Stimulated activated CD4-positive, alpha-beta T cell treated with anti-CD3 and anti-CD28 coated beads, TNF-alpha, amount 100 ng/mL, for 48 hours (primary cell): ENCODE measurements around the gene WDR35.
"Not testable (repeated sequence)": the region's sequence is repeated elsewhere in the genome, so short reads cannot be mapped to it uniquely, and the experiment has no call there.

Source experiments
- DNase-seq, 3 donors: peaks; one replicate each; pipeline ENCODE4 v3.0.0-alpha.2; 2020; ENCODE audit warnings: low read depth in 3 of 3

Gene WDR35

DNA sequence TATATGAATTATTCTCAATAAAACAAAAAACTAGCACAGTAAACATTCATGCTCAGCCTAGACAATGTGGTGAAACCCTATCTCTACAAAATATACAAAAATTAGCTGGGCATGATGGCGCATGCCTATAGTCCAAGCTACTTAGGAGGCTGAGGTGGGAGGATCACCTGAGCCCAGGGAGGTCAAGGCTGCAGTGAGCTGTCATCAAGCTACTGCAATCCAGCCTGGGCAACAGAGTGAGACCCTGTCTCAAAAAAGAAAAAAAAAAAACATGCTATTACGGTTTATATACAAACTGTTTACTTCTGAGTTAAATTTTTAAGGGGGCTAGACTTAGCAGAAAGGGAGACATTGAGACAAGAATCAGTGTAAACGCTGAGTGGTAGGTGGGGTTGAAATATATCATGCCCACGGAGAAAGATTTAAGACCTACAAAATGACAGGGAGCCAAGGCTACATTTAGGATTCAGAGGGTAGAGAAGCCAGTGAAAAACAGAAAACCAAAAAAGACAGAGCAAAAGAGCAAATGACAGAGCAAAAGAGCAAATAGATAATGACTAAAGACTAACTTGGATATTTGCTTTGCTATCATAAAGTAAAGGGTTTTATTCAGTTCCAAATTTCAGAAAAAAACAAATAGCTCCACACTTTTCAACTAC lies 95.6 kb downstream of the WDR35 start:
- DNase-seq = no peak

DNA sequence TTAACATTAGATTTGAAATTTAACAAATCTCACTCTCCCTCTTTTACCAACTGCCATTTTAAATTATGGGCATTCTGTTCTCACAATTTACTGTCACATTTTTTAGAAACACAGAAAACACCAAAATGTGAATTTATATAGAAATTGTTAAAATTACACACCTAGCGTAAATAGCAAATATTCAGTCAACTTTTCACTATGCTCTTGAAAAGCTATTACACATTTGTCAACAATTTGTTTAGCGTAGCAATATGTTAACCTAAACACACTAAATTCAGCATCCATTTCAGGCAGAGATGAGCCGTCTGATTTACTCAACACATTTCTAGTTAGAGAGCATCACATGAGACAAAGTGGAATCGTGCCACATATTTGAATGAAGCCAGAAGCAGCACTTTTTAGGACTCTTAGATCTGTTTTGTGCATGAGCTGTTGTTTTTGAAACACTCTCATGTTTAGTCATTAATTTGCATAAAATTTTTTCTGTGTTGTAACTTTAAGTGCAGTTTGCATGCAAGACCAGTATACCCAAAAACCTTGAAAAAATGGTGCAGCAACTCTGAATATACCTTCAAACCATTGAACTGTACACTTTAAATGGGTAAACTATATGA lies 96.3 kb downstream of the WDR35 start:
- DNase-seq = no peak

DNA sequence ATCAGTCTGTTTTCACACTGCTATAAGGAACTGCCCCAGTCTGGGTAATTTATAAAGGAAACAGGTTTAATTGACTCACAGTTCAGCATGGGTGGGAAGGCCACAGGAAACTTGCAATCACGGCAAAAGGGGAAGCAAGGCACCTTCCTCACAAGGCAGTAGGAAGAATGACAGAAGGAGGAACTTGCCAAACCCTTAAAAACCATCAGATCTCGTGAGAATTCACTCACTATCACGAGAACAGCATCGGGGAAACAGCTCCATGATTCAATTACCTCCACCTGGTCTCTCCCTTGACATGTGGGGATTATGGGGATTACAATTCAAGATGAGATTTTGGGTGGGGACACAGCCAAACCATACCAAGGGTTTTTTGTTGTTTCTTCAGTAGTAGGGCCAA lies 97.9 kb downstream of the WDR35 start:
- DNase-seq = not testable (repeated sequence)

DNA sequence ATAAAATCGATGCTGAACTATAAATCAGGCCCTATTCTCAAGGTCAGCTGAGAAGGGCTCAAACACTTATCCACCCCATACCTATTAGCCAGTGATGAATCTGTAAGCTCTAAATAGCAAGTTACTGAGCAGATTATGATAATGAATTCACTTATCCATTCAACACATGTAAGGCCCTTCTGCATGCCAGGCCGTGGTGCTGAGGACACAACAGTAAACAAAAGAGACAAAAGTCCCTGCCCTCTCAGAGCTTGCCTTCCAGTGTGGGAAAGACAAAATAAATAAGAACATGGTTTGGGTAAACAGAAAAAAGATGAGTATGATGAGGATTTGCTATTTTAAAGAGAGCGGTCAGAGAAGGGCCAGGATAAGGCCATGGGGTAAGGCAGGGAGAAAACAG lies 99.8 kb downstream of the WDR35 start:
- no peak for DNase-seq

DNA sequence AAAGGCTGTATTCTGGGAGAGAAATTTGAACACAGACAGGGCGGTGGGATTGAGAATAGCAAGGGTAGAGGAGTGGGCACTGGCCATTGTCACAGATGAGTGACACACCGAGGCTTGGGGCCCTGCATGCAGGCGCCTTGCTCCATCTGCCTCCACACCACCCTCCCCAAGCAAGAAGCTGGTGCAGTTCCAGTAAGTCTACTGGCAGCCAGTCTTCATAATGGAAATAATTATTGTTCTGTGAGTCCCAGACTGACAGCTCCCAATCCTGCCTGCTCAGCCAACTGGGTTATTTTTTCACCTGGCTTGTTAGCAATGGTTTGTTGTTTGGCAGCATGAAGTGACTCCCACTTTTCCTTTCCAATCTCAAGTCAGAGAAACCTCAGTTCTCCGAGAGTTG lies 101.1 kb downstream of the WDR35 start:
- no peak for DNase-seq

DNA sequence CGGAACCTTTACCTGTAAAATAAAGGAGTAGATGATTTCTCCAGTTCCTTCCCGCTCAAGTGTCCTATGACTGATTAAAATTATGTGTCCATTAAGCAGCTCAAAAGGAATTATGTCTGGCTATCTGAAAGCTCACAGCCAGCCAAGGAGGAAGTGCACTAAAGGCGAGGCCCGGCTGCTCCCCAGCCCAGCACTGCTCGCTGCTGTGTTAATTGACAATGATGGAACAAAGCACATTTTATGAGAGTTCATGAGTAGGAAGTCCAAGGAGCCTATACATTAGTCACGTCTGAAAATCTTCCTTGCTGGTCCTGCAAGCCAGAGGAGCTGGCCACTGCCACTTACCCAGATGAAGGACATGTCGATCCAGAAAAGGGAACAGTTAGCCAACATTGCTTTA lies 102.4 kb downstream of the WDR35 start:
- DNase-seq = no peak

DNA sequence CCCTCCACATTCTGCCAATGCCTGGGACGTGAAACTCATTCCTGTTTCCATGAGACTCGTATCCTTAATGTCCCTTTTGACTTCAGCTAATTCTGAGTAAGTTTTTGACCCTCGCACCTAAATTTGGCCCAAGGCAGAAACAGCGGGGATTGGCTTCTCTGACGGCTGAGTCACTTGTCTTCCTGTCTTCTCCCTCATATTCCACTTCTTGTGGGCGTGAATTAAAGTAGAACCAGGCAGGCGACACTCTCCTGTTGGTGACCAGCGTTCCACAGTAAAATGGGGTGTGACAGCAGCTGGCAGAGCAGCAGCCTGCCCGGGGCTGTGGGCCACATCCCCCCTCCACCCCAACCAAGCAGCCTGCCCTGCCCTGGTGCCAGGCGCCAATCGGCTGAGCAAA lies 103.6 kb downstream of the WDR35 start:
- DNase-seq = no peak

DNA sequence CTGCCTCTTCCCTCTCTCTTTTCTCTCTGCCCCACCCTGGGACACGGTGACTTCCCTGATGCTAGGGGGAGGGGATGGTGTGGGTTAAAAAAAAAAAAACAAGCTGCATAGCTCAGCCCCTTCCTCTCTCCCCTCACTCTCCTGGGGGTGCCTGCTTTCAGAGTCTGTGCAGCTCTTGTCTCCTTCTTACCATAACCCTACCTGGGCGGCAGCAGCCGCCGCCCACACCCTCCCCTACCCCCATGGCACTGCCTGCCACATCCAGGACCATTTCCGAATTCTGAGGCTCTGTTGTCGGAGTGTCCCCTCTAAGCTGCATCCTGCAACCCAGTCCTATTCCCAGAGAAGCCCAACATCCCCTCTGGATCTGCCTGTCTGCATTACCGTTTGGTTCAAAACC lies 104.1 kb downstream of the WDR35 start:
- no peak for DNase-seq

DNA sequence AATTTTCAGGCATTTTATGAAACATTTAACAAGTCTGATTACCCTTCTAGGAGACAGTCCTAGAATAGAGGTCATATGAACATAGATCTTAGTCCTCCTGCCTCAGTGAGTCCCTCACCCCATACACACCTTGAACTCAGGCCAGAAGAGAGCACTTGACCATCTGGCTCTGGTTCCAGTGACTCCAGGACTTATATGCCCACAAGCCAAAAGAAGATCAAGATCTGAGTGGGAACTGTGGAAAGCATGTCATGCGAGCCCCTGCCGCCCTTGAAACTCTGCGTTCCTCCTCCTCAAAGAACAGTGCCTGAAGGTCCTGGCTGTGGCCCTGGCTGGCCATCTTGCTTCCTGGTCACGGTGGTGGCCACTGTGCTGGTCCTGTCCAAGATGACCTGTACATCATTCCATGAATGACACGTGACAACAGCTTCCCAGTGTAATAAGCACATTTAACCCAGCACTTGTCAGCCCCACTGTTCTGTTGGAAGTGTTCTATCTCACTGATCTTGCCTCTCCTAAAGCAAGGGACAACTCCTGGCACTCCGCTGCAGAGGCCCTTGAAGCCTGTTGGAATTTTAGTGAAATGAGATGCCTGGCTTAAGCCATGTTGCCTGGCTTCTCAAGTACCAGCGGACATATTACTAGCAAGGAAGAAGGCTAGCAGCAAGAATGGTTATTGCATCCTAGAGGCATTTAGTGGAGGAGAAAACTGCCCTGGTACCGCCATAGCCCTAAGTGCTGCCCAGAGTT lies 105.8 kb downstream of the WDR35 start:
- no peak for DNase-seq

DNA sequence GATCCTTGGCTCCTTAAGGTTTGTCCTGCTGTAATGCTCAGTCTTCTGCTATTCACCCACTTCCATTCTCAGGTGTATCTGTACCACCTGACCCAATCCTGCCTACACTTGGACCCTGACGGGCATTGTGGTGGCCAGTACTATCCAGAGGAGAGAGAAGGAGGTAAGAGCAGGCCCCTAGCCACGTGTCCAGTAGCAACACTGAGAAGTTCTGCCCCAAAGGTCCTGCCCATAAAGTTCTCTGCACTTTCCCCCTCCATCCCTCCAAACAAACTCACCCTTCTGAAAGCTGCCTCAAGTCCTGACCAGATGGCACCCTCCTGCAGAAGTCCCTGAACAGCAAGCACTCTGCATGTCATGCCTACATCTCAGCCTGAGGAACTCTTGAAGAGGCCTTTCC lies 106.4 kb downstream of the WDR35 start:
- no peak for DNase-seq

DNA sequence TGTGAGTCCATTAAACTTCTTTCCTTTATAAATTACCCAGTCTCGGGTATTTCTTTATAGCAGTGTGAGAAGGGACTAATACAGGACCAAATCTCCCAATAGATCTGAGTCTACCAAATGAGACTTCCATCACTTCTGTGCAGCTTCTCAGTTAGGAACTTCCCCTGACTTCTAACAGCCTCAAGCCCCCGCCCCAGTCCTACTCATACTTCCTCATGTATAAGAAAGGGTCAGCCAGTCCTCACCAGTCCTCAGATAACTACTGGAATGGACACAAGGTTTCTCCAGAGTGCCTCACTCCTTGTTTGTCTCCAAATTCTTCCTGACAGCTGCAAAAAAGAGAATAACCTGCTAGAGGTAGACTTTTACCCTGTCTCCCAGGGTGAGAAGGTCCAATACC lies 107.6 kb downstream of the WDR35 start:
- no peak for DNase-seq

DNA sequence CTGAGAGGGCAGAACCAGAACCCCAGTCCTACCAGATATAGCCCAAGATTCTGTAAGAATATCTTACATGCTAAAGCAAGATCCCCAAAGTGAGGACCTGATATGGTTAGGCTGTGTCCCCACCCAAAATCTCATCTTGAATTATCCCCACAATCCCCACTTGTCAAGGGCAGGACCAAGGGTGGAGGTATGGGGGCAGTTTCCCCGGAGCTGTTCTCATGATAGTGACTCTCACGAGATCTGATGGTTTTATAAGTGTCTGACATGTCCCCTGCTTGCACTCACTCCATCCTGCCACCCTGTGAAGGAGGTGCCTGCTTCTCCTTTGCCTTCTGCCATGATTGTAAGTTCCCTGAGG lies 108.0 kb downstream of the WDR35 start:
- DNase-seq = no peak

DNA sequence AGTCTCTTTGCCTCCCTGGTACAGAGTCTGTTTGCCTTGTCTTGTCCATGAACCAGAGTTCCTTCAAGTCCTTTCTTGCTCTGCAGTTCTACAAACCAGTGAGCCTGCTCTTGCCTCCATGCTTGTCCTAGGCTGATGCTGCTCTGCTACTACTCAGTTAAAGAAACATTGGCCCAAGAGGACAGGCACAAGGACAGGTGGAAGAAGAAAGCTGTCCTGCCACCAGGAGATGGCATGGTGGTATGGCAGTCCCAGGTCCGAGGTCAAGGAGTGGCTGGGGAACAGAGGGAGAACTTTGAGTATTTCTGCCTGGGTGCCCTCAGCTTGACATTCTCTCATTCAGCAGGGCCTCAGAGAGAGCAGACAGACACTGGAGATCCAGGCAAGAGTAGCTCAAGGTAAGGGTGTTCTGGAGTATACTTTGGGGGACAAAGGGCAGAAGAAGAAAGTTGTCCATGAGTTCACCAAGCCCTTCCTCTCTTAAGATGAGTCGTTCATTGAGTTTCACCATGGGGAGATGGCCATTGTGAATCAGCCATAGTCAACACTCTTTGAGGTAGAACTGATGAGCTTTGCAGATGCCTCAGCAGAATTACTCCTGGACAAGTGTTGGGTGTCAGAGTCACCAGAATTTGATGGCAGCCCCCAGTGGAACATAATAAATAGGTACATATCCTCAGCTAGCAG lies 108.5 kb downstream of the WDR35 start:
- no peak for DNase-seq

DNA sequence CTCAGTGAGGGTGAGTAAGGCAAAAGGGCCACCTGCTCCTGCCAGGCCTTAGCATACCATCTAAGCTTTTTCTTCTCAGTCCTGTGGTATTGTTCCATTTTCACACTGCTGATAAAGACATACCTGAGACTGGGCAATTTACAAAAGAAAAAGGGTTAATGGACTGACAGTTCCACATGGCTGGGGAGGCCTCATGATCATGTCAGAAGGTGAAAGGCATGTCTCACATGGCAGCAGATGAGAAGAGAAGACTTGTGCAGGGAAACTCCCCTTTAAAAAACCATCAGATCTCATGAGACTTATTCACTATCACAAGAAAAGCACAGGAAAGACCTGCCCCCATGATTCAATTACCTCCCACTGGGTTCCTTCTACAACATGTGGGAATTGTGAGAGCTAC lies 109.7 kb downstream of the WDR35 start:
- DNase-seq = not testable (repeated sequence)

DNA sequence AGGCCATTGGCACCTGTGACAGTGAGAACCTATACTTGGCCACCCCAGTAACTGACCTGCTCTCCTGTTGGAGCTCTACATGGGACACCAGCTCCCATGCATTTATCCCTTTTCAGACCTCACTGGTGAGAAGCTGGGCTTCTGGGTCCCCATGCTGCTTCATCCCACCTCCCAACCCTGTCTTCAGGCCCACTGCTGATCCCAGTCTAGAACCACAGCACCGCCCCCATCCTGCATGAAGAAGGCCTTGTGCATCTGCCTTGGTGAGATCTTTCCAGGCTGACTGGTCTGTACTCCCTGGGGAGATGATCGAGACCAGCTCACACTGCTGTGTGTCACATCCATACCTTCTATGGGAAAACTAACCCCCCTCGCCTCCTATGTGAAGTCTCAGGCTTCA lies 110.8 kb downstream of the WDR35 start:
- DNase-seq = no peak

DNA sequence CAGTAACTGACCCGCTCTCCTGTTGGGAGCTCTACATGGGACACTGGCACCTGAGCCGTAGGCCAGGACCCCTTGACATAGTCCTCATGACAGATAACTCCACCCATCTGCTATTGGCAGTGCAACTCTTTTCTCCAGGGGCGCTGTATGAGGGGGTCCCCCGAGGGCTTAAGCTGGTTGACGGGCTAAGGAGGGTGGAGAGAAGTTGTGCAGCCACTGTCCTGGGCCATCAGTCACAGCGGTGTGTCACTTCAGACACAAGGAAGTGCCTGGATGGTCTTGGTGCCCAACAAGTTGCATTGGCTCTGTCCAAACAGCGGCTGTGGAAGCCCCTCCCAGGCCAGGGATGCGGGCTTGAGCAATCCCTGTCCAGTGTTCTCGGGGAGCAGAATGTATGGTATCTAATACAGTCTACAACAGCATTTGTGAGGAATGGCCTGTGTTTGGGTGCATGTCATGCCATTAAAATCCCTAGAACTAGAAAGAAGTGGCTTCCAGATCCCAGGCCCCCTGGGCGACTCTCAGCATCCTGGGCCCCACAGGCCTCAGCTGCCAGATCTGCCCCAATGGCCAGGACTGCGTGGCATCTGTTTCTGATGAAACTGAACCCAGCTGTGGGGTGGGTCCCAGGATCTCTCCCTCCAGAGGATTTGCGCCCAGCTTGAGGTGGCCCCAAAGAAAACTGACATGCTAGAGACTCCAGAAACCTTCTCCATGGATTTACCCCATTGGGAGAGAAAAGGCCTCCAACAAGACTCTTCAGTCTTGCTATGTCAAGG lies 111.4 kb downstream of the WDR35 start:
- no peak for DNase-seq

DNA sequence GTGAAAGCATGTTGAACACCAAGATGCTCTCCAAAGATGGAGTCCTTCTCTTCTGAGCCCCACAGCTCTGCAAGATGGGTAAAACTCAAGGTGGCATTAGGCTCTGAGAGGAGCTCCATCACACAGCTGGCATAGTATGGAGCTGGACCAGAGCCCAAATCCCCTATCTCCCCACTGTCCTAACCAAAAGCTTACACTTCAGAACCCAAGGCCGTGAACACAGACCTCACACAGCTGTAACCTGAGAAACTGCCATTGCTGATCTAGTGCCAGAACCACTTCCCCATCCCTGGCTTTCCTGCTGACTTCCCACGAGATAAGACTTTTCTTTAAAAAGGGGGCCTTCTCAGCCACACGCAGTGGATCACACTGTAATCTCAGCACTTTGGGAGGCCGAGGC lies 113.2 kb downstream of the WDR35 start:
- no peak for DNase-seq

DNA sequence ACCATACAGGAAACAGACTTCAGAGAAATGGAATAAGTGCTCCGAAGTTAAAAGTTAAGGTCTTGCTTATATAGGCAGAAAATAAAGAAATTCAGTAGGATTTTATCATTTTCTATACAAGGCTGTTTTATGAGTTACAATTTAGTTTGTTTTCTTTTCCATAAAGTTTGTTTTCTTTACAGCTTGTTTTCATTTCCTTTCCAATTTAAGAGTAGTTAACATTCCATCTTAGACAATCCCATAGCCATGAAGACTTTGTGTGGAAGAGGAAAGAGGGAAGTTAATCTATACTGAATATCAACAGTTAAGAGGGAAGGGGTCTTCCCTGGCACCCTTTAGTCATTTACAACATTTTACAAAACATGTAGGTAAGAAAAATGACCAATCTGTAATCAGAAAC lies 114.6 kb downstream of the WDR35 start:
- DNase-seq = no peak

DNA sequence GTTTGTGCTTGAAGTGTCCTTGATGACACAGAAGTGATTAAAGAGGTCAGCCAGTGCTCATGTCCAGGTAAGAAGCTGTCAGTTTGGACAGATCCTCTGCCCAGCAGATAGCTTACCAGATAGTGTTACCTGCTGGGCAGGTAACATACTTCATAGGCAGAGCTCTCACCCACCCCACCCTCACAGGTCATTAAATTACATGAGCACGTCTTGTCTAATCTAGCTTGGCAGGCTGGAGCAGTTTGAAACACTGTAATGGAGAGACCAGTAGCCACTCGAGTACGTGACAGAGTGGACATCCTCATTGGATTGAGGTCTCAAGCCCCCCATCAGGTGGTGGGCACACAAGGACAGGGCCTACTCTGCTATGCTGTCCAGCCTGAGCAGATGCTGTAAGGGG lies 115.2 kb downstream of the WDR35 start:
- DNase-seq = no peak

DNA sequence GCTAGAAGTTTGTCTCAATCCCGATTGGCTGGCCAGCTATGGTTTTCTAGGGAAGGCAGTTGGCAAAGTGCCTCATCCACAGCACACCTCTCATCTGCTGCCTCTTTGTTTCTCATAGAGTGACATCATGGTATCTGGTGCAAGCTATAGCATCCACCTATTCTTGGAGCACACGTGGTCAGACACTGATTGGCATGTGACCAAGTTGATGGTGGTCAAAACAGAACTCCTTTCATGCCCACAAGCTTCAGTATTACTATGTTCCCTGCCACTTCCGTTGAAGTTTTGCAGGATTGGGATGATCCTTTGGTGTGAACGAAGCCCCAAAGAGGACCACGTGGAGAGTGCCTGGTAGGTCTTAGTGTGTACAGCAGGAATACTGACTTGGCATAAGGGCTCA lies 116.9 kb downstream of the WDR35 start:
- no peak for DNase-seq

DNA sequence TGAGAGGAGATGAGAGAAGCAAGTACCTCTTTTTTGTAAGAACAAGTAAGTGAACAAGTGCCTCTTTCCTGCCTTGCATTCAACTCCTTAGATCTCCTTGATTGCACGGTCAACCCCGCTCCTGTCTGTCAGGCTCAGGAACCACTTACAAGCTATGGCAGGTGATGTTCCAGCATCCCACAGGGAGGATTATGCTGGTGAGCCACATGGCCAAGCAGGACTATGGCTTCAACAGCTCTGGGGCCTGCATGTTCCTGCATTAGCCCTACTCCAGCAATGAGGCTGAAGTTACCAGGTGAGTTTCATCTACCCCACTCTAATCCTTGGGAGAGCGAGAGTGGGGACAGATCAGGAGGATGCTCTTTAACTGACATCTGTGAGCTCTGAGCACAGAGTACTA lies 117.6 kb downstream of the WDR35 start:
- no peak for DNase-seq

DNA sequence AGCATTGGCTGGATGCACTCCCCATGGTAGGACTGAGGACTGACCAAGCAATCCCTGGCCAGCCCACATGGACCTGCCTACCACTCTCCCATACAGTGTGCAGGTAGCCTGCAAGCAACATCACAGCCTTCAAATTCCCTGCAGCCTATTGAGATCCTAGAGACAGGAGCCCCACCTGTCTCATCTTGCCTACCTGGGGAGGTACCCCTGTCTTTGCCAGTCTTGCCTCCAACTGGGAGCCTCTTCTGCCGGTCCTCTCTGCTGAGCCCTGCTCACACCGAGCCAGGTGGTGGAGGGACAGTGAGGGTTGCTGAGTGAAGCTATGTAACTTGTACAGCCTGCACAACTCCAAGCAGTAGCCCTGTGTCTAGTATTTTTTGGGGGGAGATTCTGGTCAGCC lies 118.1 kb downstream of the WDR35 start:
- DNase-seq = no peak
